IMR-90 (cell line): ENCODE results near the gene KCNQ1.

Experiments
- CEBPB ChIP-seq: IDR thresholded peaks from 2 replicates; pipeline ENCODE4 v1.6.1; 2012; ENCODE audit warnings: low read depth, low read length, improper control_type of control experiment
- CHD1 ChIP-seq: IDR thresholded peaks from 2 replicates; pipeline ENCODE4 v1.6.1; 2012; ENCODE audit warnings: low read depth, low read length, improper control_type of control experiment
- MAZ ChIP-seq: IDR thresholded peaks from 2 replicates; pipeline ENCODE4 v1.6.1; 2012; ENCODE audit warnings: low read depth, mild to moderate bottlenecking, low read length, improper control_type of control experiment, moderate library complexity, borderline replicate concordance
- MXI1 ChIP-seq: IDR thresholded peaks from 2 replicates; pipeline ENCODE4 v1.6.1; 2012; ENCODE audit warnings: low read depth, mild to moderate bottlenecking, low read length, moderate library complexity, borderline replicate concordance
- POLR2A ChIP-seq: IDR thresholded peaks from 2 replicates; pipeline ENCODE4 v1.6.1; 2012; ENCODE audit warnings: mild to moderate bottlenecking, low read depth, low read length
- RAD21 ChIP-seq: IDR thresholded peaks from 2 replicates; pipeline ENCODE4 v1.6.1; 2012; ENCODE audit warnings: low read length, improper control_type of control experiment
- RFX5 ChIP-seq: IDR thresholded peaks from 2 replicates; pipeline ENCODE4 v1.8.0; 2012; ENCODE audit warnings: low read depth, mild to moderate bottlenecking, low read length, moderate library complexity
- SMC3 ChIP-seq: fragments of 150-350 bp; IDR thresholded peaks from 2 replicates; pipeline ENCODE4 v1.6.1; 2016; ENCODE audit warnings: low read depth, mild to moderate bottlenecking, antibody characterized with exemption, low read length, moderate library complexity
- TF ChIP-seq, protein P1 (sequence below): conservative IDR thresholded peaks from 2 replicates; pipeline ENCODE4 v1.5.1; 2012; ENCODE audit warnings: mild to moderate bottlenecking, low read depth, low read length, improper control_type of control experiment

DNA sequence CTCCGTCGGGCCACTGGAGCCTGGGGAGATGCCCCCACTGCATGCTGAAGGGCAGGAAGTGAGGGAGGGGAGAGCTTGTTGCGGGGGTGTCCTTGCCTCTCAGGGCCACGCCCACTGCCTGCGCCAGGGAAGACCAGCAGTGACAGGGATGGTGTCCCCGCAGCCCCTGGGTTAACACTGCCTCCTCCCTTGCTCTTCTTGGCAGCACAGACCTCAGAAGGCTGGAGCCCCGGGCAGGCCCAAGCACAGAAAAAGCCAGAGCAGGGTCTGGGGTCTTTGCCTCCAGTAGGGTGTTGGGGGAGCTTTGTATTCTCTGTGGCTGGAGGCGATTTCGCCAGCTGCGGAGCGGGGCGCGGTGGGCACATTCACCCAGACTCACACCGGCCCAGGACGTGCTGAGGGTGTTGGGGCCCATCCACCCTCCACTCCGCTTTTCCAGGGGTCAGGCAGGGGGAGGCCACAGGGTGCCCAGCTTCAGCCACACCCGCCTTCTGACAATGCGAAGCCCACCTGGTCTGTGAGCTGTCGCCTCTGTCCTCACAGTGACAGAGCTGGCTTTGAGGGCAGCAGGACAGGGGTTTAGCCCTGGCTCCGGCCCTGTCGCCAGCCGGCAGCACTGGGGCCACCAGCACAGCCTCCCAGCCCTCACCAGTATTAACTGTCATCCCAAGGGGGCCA, 357.0 kb downstream of the KCNQ1 start:
- TF ChIP-seq POLR2A (no peak), RAD21 (no peak), MXI1 (no peak), SMC3 (no peak), RFX5 (no peak), CEBPB (no peak), MAZ (no peak), CHD1 (no peak)
- TF ChIP-seq, protein P1, sequence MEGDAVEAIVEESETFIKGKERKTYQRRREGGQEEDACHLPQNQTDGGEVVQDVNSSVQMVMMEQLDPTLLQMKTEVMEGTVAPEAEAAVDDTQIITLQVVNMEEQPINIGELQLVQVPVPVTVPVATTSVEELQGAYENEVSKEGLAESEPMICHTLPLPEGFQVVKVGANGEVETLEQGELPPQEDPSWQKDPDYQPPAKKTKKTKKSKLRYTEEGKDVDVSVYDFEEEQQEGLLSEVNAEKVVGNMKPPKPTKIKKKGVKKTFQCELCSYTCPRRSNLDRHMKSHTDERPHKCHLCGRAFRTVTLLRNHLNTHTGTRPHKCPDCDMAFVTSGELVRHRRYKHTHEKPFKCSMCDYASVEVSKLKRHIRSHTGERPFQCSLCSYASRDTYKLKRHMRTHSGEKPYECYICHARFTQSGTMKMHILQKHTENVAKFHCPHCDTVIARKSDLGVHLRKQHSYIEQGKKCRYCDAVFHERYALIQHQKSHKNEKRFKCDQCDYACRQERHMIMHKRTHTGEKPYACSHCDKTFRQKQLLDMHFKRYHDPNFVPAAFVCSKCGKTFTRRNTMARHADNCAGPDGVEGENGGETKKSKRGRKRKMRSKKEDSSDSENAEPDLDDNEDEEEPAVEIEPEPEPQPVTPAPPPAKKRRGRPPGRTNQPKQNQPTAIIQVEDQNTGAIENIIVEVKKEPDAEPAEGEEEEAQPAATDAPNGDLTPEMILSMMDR, result no peak
